ENCODE data around the gene PCP4L1.

The PCP4L1 gene

GRCh38 chr1:161282991-161283390, 24.4 kb downstream of the PCP4L1 start:
- Histone ChIP-seq H3K27ac (replicated peaks) (no peak overlapping the region), H3K27me3 (ENCODE audit: insufficient read depth, poor library complexity, severe bottlenecking) (no peaks in the 10 kb centered on the region), H3K4me3 (replicated peaks; ENCODE audit: insufficient read depth, low read length) (no peak overlapping the region)
- DNase-seq (ENCODE audit: low read depth in 1 of 2, low spot score in 1 of 2), result no peak
- no peak for TF ChIP-seq REST (IDR thresholded peaks at IDR 0.05; ENCODE audit: insufficient replicate concordance, low read depth)
- no peak for TF ChIP-seq POLR2AphosphoS5 (IDR thresholded peaks at IDR 0.05; ENCODE audit: low read depth)

- no peak for DNase-seq (ENCODE audit: low read depth in 1 of 2, low spot score in 1 of 2)
- Histone ChIP-seq H3K27ac (replicated peaks) (no peak overlapping the region), H3K4me3 (replicated peaks; ENCODE audit: insufficient read depth, low read length) (no peak overlapping the region), H3K27me3 (ENCODE audit: insufficient read depth, poor library complexity, severe bottlenecking) (no peaks in the 10 kb centered on the region)
- TF ChIP-seq POLR2AphosphoS5 (IDR thresholded peaks at IDR 0.05; ENCODE audit: low read depth) (no peak), SPI1 (IDR thresholded peaks at IDR 0.05; ENCODE audit: borderline replicate concordance, low read depth) (no peak), REST (IDR thresholded peaks at IDR 0.05; ENCODE audit: insufficient replicate concordance, low read depth) (no peak), CTCF (IDR thresholded peaks at IDR 0.05; ENCODE audit: insufficient read depth, low read length) (no peak), GABPA (IDR thresholded peaks at IDR 0.05; ENCODE audit: low read depth) (no peak)
Measured at GRCh38 chr1:161285113-161285512, 26.6 kb downstream of the PCP4L1 start.

DNA sequence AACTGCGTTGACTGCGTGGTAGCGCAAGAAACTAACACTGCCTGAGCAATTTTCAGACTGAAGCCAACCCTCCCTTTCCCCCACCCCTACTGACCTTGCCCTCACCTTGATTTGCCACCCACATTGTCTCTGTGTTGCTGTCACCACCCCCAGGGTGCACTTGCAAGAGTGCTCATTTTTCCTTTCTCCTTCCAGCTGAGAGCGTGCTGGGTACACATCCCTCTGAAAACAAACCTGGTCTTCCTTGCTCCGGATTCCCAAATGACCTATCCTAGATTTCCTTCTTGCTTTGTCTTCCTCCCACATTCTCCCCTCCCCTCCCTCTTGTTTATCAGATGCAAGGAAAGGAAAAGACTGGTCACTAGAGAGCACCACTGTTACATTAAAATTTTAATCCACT, 27.0 kb downstream of the PCP4L1 start:
- no peak for TF ChIP-seq GABPA (IDR thresholded peaks at IDR 0.05; ENCODE audit: low read depth)
- no peak for TF ChIP-seq CTCF (IDR thresholded peaks at IDR 0.05; ENCODE audit: insufficient read depth, low read length)
- TF ChIP-seq POLR2AphosphoS5 (IDR thresholded peaks at IDR 0.05; ENCODE audit: low read depth), result no peak
- TF ChIP-seq SPI1 (IDR thresholded peaks at IDR 0.05; ENCODE audit: borderline replicate concordance, low read depth), result no peak
- no peak for TF ChIP-seq REST (IDR thresholded peaks at IDR 0.05; ENCODE audit: insufficient replicate concordance, low read depth)
- H3K4me3 ChIP-seq (replicated peaks; ENCODE audit: insufficient read depth, low read length), result no peak overlapping the region
- H3K27me3 ChIP-seq (ENCODE audit: insufficient read depth, poor library complexity, severe bottlenecking), result no peaks in the 10 kb centered on the region
- DNase-seq (ENCODE audit: low read depth in 1 of 2, low spot score in 1 of 2), result no peak
- H3K27ac ChIP-seq (replicated peaks), result no peak overlapping the region

All from HL-60 (cell line).